ENCODE results near the gene HDAC9.

Gene HDAC9

GRCh38 chr7:18558910-18559309 is 63.4 kb downstream of the HDAC9 start:
- DNase-seq = no peak

GRCh38 chr7:18559756-18560155 is 64.2 kb downstream of the HDAC9 start:
- no peak for DNase-seq

- no peak for DNase-seq
Measured at GRCh38 chr7:18564779-18565178, 69.2 kb downstream of the HDAC9 start.

- no peak for DNase-seq
Measured at GRCh38 chr7:18565337-18565736, 69.8 kb downstream of the HDAC9 start.

GRCh38 chr7:18566205-18566604 is 70.7 kb downstream of the HDAC9 start:
- DNase-seq = no peak

GRCh38 chr7:18566829-18567228 is 71.3 kb downstream of the HDAC9 start:
- DNase-seq = no peak

- DNase-seq = no peak
Measured at GRCh38 chr7:18570441-18570840, 74.9 kb downstream of the HDAC9 start.

GRCh38 chr7:18570890-18571478 is 75.4 kb downstream of the HDAC9 start:
- no peak for DNase-seq

- no peak for DNase-seq
Measured at GRCh38 chr7:18572154-18572553, 76.6 kb downstream of the HDAC9 start.

GRCh38 chr7:18572885-18573284 is 77.3 kb downstream of the HDAC9 start:
- no peak for DNase-seq

- no peak for DNase-seq
Measured at GRCh38 chr7:18573410-18574234, 78.1 kb downstream of the HDAC9 start.

- no peak for DNase-seq
Measured at GRCh38 chr7:18574235-18574540, 78.6 kb downstream of the HDAC9 start.

- DNase-seq = no peak
Measured at GRCh38 chr7:18574676-18575075, 79.1 kb downstream of the HDAC9 start.

GRCh38 chr7:18575622-18576572 is 80.3 kb downstream of the HDAC9 start:
- DNase-seq = no peak

- no peak for DNase-seq
Measured at GRCh38 chr7:18577096-18577771, 81.7 kb downstream of the HDAC9 start.

GRCh38 chr7:18579698-18580097 is 84.1 kb downstream of the HDAC9 start:
- no peak for DNase-seq

- DNase-seq = no peak
Measured at GRCh38 chr7:18580950-18581349, 85.4 kb downstream of the HDAC9 start.

GRCh38 chr7:18583305-18583704 is 87.8 kb downstream of the HDAC9 start:
- DNase-seq = no peak

- no peak for DNase-seq
Measured at GRCh38 chr7:18590241-18590640, 94.7 kb downstream of the HDAC9 start.

GRCh38 chr7:18590744-18591340 is 95.3 kb downstream of the HDAC9 start:
- DNase-seq = no peak

GRCh38 chr7:18593602-18594279 is 98.2 kb downstream of the HDAC9 start:
- DNase-seq = no peak

- no peak for DNase-seq
Measured at GRCh38 chr7:18597754-18598153, 102.2 kb downstream of the HDAC9 start.
